K562 (cell line): ENCODE results near the gene EML1. TPM values are rescaled to one million over a fixed set of nuclear protein-coding genes. Genes with fewer than 3 reads are reported as not detected.

ENCODE experiments used
- ATAC-seq: fragments of 200-7000 bp; cut with Tn5 transposase; 3 replicates; pipeline ENCODE4 v1.9.1; 2020; ENCODE audit warnings: moderate library complexity
- BruUV-seq: library from RNA; stranded (reverse); fragments of 400-500 nt; replicated peaks from 2 replicates; lab custom pipeline; 2021; lab: Mats Ljungman, UMichigan
- CTCF ChIA-PET: fragments of 300-600 bp; formaldehyde crosslinking; extraction: SDS; loops from one replicate; lab custom pipeline; 2021; ENCODE audit warnings: low intra/inter-chr PET ratio; lab: Yijun Ruan, JAX
- POLR2A ChIA-PET: fragments of 300-600, 350-650 bp; sonication (Branson Sonifier 250); formaldehyde crosslinking; extraction: SDS; loops from one replicate; lab custom pipeline; 2021; ENCODE audit warnings: antibody characterized with exemption, inconsistent platforms; lab: Yijun Ruan, JAX
- DNase-seq, 4 experiments: peaks; one replicate each; pipeline versions ENCODE4 v3.0.0 to v3.0.0-alpha.2; 2011 to 2018; ENCODE audit warnings: low spot score in 3 of 4, mixed read lengths in 3 of 4; ENCODE audit errors: extremely low read depth in 1 of 4
- FAIRE-seq: peaks from 2 replicates; lab custom pipeline; 2011; peaks lifted over from hg19 to GRCh38; lab: Jason Lieb, UNC
- H2AFZ ChIP-seq: 2 replicates; pipeline ENCODE4 v1.6.0; 2011; ENCODE audit warnings: low read depth, low read length, control low read depth, inconsistent platforms
- H3K27ac ChIP-seq: fragments of 200-600 bp; 3 replicates; pipeline ENCODE4 v1.8.0; 2011; ENCODE audit warnings: low read depth, mild to moderate bottlenecking, control low read depth, inconsistent platforms, low read length, moderate library complexity, mixed read lengths; ENCODE audit errors: extremely low read depth
- H3K27me3 ChIP-seq, 2 experiments: fragments of 300-600 bp in 1 of 2; 2 replicates in 1 of 2; 3 replicates in 1 of 2; pipeline versions ENCODE4 v1.6.0 to v1.8.0; 2011; ENCODE audit warnings: inconsistent platforms in 2 of 2, low read length in 2 of 2, mild to moderate bottlenecking in 1 of 2, mixed read lengths in 1 of 2, moderate library complexity in 1 of 2; ENCODE audit not compliant: control insufficient read depth in 2 of 2, insufficient read depth in 2 of 2
- H3K36me3 ChIP-seq: fragments of 300-600 bp; 3 replicates; pipeline ENCODE4 v1.8.0; 2011; ENCODE audit warnings: mild to moderate bottlenecking, low read length, inconsistent platforms; ENCODE audit not compliant: control insufficient read depth, insufficient read depth
- H3K4me1 ChIP-seq, 2 experiments: fragments of 200-600 bp in 1 of 2; replicated peaks in 1 of 2; 2 replicates in 1 of 2; 3 replicates in 1 of 2; pipeline versions ENCODE4 v1.5.1 to v1.8.0; 2011; ENCODE audit warnings: inconsistent platforms in 2 of 2, low read length in 2 of 2, mild to moderate bottlenecking in 1 of 2, mixed read lengths in 1 of 2, moderate library complexity in 1 of 2; ENCODE audit not compliant: control insufficient read depth in 2 of 2, insufficient read depth in 2 of 2
- H3K4me2 ChIP-seq: 2 replicates; pipeline ENCODE4 v1.6.1; 2011; ENCODE audit warnings: low read length, control low read depth, inconsistent platforms, mixed read lengths; ENCODE audit not compliant: insufficient read depth
- H3K4me3 ChIP-seq: fragments of 200-600 bp; sonication (generic), shearing (Covaris generic); 2 replicates; pipeline ENCODE4 v1.5.1; 2016; ENCODE audit warnings: control low read depth, inconsistent platforms
- H3K79me2 ChIP-seq: fragments of 200-600 bp; 3 replicates; pipeline ENCODE4 v1.8.0; 2011; ENCODE audit warnings: low read length, inconsistent platforms; ENCODE audit not compliant: control insufficient read depth, insufficient read depth
- H3K9ac ChIP-seq, 2 experiments: 2 replicates each; pipeline versions ENCODE4 v1.6.0 to v1.6.1; 2011; ENCODE audit warnings: low read depth in 2 of 2, low read length in 2 of 2, control low read depth in 1 of 2, inconsistent platforms in 1 of 2, mild to moderate bottlenecking in 1 of 2, mixed read lengths in 1 of 2; ENCODE audit not compliant: insufficient read depth in 1 of 2
- H3K9me1 ChIP-seq: one replicate; pipeline ENCODE4 v1.6.0; 2011; ENCODE audit warnings: inconsistent platforms, mild to moderate bottlenecking, low read length, moderate library complexity; ENCODE audit not compliant: control insufficient read depth, insufficient read depth
- H3K9me3 ChIP-seq: replicated peaks from 2 replicates; pipeline ENCODE4 v1.5.1; 2011; ENCODE audit warnings: low read depth, low read length, inconsistent platforms; ENCODE audit not compliant: control insufficient read depth, insufficient read depth
- H4K20me1 ChIP-seq: replicated peaks from 2 replicates; pipeline ENCODE4 v1.6.1; 2011; ENCODE audit warnings: low read length, inconsistent platforms, mixed read lengths; ENCODE audit not compliant: control insufficient read depth, insufficient read depth
- HDGF ChIP-seq: fragments of 450-650 bp; IDR thresholded peaks from 2 replicates; pipeline ENCODE4 v1.6.1; 2016
- NUFIP1 ChIP-seq: fragments of 450-650 bp; IDR thresholded peaks from 2 replicates; pipeline ENCODE4 v1.6.1; 2018; ENCODE audit not compliant: partially characterized antibody
- SIN3B ChIP-seq: fragments of 450-650 bp; IDR thresholded peaks from 2 replicates; pipeline ENCODE4 v1.6.1; 2017; ENCODE audit warnings: low read depth, mild to moderate bottlenecking, moderate library complexity
- TEAD1 ChIP-seq, 2 experiments: fragments of 450-650 bp in 1 of 2; sonication (generic) in 1 of 2; formaldehyde crosslinking; IDR thresholded peaks; 2 replicates each; pipeline versions ENCODE4 v1.4.0 to v1.8.0; 2020 to 2022; ENCODE audit warnings: mild to moderate bottlenecking in 2 of 2, missing genetic modification reagents in 1 of 2
- in situ Hi-C: fragments of 300-500 bp; cut with MboI; formaldehyde crosslinking; loops from 4 replicates; pipeline ENCODE4 v1.15.0; 2018; ENCODE audit warnings: inconsistent platforms, mixed read lengths
- intact Hi-C: fragments of 100-400 bp; cut with micrococcal nuclease; formaldehyde crosslinking; loops from 2 replicates; pipeline ENCODE4 v1.14.2; 2022
- polyA plus RNA-seq, 8 experiments: library from polyadenylated mRNA; depleted of rRNA in 4 of 8; stranded (reverse) in 5 of 8; unstranded in 3 of 8; fragments of >200 nt; fragmentation: Nextera tagmentation in 2 of 8; fragmentation: Illumina TruSeq in 1 of 8; extraction: Ambion mirVana in 2 of 8; extraction: Trizol in 1 of 8; gene quantifications; 2 replicates each; pipeline versions ENCODE4 v1.2.1 to v1.2.3, GENCODE V29; 2011 to 2014; ENCODE audit warnings: inconsistent platforms in 1 of 8, missing spikeins in 1 of 8
- total RNA-seq, 7 experiments: library from RNA; depleted of rRNA in 6 of 7; stranded (reverse); fragments of >200 nt in 6 of 7; fragmentation: Illumina TruSeq in 2 of 7; extraction: Trizol in 2 of 7; gene quantifications; 2 replicates each; pipeline versions ENCODE4 v1.2.1 to v1.2.3, GENCODE V29; 2011 to 2021; ENCODE audit warnings: low replicate concordance in 1 of 7
- TF ChIP-seq, protein P1 (sequence below): fragments of 450-650 bp; IDR thresholded peaks from 2 replicates; pipeline ENCODE4 v1.6.1; 2016; ENCODE audit warnings: antibody characterized with exemption
- TF ChIP-seq, protein P2 (sequence below): sonication (generic); formaldehyde crosslinking; IDR thresholded peaks from 2 replicates; pipeline ENCODE4 v1.9.0; 2022; ENCODE audit warnings: mild to moderate bottlenecking, missing genetic modification reagents
- TF ChIP-seq, protein P3 (sequence below): fragments of 250-450 bp; sonication (Bioruptor Pico); IDR thresholded peaks from 2 replicates; pipeline ENCODE4 v1.4.0; 2020; ENCODE audit warnings: mild to moderate bottlenecking, moderate library complexity

Gene EML1
- total and polyA plus RNA-seq, 9 of the 15 experiments (the other 6 are each of a cell fraction or from before 2014, with no cell fraction given) = 0.01 to 0.35 (median 0.07) TPM; not detected in 2

DNA sequence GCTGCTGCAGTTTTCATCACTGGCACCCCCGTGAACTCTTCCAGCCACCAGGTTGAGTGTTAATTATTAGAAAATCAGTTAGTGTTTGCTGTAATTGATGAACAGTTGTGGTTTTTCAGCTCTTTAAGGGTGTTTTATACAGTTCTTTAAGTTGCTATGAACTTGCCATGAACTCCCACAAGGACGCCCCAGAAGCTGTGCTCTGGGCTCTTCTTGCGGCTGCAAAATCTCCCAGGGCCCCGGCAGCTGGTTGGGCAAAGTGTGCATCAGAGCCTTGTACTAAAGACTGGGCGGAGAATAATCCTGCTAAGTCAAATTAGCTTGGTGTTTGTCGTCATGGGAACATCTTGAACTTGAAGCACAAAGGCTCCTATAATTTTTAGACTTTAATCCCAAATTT lies 82.2 kb downstream of the EML1 start (continued):
- no peak for TF ChIP-seq TEAD1 (CRISPR knock-in tag; IDR thresholded peaks at IDR 0.05)

DNA sequence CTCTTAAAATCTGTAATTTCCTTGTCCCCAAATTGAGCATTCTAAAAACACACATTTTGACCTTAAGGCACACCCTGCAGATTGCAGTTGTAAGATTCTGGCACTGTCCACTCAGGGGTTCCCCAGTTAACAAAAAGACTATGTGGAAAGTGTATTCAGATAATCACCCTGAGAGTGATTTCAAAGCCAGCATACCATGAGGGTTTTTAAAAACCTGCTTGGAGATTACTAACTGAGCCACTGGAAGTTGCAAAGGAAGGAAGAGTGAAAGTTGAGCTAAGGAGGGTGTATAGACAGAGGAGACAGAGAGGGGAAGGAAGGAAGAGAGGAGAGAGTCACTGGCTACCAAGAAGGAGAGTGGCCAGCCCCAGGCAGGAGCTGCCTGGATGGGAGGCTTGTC lies 82.6 kb downstream of the EML1 start:
- no peak for TF ChIP-seq SIN3B
- TF ChIP-seq, protein P1, sequence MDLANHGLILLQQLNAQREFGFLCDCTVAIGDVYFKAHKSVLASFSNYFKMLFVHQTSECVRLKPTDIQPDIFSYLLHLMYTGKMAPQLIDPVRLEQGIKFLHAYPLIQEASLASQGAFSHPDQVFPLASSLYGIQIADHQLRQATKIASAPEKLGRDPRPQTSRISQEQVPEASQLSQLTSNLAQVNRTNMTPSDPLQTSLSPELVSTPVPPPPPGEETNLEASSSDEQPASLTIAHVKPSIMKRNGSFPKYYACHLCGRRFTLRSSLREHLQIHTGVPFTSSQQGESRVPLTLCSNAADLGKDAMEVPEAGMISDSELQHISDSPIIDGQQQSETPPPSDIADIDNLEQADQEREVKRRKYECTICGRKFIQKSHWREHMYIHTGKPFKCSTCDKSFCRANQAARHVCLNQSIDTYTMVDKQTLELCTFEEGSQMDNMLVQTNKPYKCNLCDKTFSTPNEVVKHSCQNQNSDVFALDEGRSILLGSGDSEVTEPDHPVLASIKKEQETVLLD = no peak
- TF ChIP-seq, protein P2, sequence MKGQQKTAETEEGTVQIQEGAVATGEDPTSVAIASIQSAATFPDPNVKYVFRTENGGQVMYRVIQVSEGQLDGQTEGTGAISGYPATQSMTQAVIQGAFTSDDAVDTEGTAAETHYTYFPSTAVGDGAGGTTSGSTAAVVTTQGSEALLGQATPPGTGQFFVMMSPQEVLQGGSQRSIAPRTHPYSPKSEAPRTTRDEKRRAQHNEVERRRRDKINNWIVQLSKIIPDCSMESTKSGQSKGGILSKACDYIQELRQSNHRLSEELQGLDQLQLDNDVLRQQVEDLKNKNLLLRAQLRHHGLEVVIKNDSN (CRISPR knock-in tag) = no peak
- no peak for TF ChIP-seq HDGF
- TF ChIP-seq NUFIP1 = no peak
- TF ChIP-seq, protein P3, sequence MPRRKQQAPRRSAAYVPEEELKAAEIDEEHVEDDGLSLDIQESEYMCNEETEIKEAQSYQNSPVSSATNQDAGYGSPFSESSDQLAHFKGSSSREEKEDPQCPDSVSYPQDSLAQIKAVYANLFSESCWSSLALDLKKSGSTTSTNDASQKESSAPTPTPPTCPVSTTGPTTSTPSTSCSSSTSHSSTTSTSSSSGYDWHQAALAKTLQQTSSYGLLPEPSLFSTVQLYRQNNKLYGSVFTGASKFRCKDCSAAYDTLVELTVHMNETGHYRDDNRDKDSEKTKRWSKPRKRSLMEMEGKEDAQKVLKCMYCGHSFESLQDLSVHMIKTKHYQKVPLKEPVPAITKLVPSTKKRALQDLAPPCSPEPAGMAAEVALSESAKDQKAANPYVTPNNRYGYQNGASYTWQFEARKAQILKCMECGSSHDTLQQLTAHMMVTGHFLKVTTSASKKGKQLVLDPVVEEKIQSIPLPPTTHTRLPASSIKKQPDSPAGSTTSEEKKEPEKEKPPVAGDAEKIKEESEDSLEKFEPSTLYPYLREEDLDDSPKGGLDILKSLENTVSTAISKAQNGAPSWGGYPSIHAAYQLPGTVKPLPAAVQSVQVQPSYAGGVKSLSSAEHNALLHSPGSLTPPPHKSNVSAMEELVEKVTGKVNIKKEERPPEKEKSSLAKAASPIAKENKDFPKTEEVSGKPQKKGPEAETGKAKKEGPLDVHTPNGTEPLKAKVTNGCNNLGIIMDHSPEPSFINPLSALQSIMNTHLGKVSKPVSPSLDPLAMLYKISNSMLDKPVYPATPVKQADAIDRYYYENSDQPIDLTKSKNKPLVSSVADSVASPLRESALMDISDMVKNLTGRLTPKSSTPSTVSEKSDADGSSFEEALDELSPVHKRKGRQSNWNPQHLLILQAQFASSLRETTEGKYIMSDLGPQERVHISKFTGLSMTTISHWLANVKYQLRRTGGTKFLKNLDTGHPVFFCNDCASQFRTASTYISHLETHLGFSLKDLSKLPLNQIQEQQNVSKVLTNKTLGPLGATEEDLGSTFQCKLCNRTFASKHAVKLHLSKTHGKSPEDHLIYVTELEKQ (CRISPR knock-in tag) = no peak
- no peaks in the 10 kb centered on the region for H3K79me2 ChIP-seq
- H3K9me3 ChIP-seq = no peaks in the 10 kb centered on the region
- in situ Hi-C loops = loop anchor here (25.0 kb wide), 1 partner anchor 489 kb away; no protein-coding TSS in a partner anchor
- H4K20me1 ChIP-seq = no peaks in the 10 kb centered on the region
- ChIA-PET POLR2A (interaction anchor here (0.6 kb wide), 1 partner anchor 755 kb away, joined by 3 read pairs; no protein-coding TSS in a partner anchor), CTCF (no interaction called here)
- ATAC-seq (no peak), FAIRE-seq (no peak), DNase-seq (no peak)
- no peak overlapping the region for H3K4me3 ChIP-seq
- H3K4me2 ChIP-seq = no peak overlapping the region
- H2AFZ ChIP-seq = no peak overlapping the region
- H3K36me3 ChIP-seq = no peaks in the 10 kb centered on the region
- intact Hi-C loops = loop anchor here (10.0 kb wide), 1 partner anchor 81 kb away; the partner anchor contains the start of gene EML1
- H3K27ac ChIP-seq = no peak overlapping the region
- no TSS peak for BruUV-seq
- H3K9me1 ChIP-seq = no peaks in the 10 kb centered on the region
- H3K27me3 ChIP-seq = peaks cover 14 to 47% of the 10 kb centered on the region in 2 experiments; a peak in 3 of 5 replicates
- no peaks in the 10 kb centered on the region for H3K4me1 ChIP-seq
- no peak overlapping the region for H3K9ac ChIP-seq
